Keratinocyte (primary cell): ENCODE measurements around the gene MOV10L1. TPM values are rescaled to one million over a fixed set of nuclear protein-coding genes. Genes with fewer than 3 reads are reported as not detected.

Experiments used
- DNase-seq: peaks from one replicate; pipeline ENCODE4 v3.0.0-alpha.2; 2011; ENCODE audit warnings: low read depth, missing footprints, low spot score
- FAIRE-seq: peaks from 2 replicates; lab custom pipeline; 2011; peaks lifted over from hg19 to GRCh38; lab: Jason Lieb, UNC
- H2AFZ ChIP-seq: 2 replicates; pipeline ENCODE4 v1.6.0; 2012; ENCODE audit warnings: low read length, control low read depth, inconsistent platforms; ENCODE audit not compliant: control insufficient read depth
- H3K27ac ChIP-seq: 2 replicates; pipeline ENCODE4 v1.5.1; 2011; ENCODE audit warnings: low read length; ENCODE audit not compliant: control insufficient read depth, insufficient read depth
- H3K27me3 ChIP-seq: 3 replicates; pipeline ENCODE4 v1.6.0; 2011; ENCODE audit warnings: low read length; ENCODE audit not compliant: control insufficient read depth, insufficient read depth; ENCODE audit errors: extremely low read depth
- H3K36me3 ChIP-seq, 2 experiments: 2 replicates in 1 of 2; 3 replicates in 1 of 2; pipeline ENCODE4 v1.5.1; 2011; ENCODE audit warnings: low read length in 2 of 2, mild to moderate bottlenecking in 1 of 2; ENCODE audit not compliant: control insufficient read depth in 2 of 2, insufficient read depth in 2 of 2; ENCODE audit errors: extremely low read depth in 1 of 2
- H3K4me1 ChIP-seq: 3 replicates; pipeline ENCODE4 v1.5.1; 2011; ENCODE audit warnings: low read length; ENCODE audit not compliant: control insufficient read depth, insufficient read depth; ENCODE audit errors: extremely low read depth
- H3K4me2 ChIP-seq: 3 replicates; pipeline ENCODE4 v1.6.0; 2011; ENCODE audit warnings: low read depth, low read length; ENCODE audit not compliant: control insufficient read depth, insufficient read depth; ENCODE audit errors: extremely low read depth
- H3K4me3 ChIP-seq, 3 experiments: fragments of 200-600 bp in 1 of 3; sonication (generic) in 1 of 3; 2 replicates in 2 of 3; 3 replicates in 1 of 3; pipeline ENCODE4 v1.5.1; 2011 to 2016; ENCODE audit warnings: low read length in 3 of 3, mild to moderate bottlenecking in 3 of 3, control low read depth in 2 of 3, inconsistent platforms in 1 of 3, low read depth in 1 of 3, mixed read lengths in 1 of 3, mixed run types in 1 of 3, moderate library complexity in 1 of 3; ENCODE audit not compliant: control insufficient read depth in 2 of 3, insufficient read depth in 2 of 3; ENCODE audit errors: extremely low read depth in 1 of 3
- H3K79me2 ChIP-seq: 2 replicates; pipeline ENCODE4 v1.6.0; 2012; ENCODE audit warnings: low read length; ENCODE audit not compliant: control insufficient read depth, insufficient read depth
- H3K9ac ChIP-seq: 3 replicates; pipeline ENCODE4 v1.6.0; 2011; ENCODE audit warnings: low read length; ENCODE audit not compliant: control insufficient read depth, insufficient read depth; ENCODE audit errors: extremely low read depth
- H3K9me1 ChIP-seq: 3 replicates; pipeline ENCODE4 v1.6.0; 2011; ENCODE audit warnings: low read length; ENCODE audit not compliant: control insufficient read depth, insufficient read depth; ENCODE audit errors: extremely low read depth
- H3K9me3 ChIP-seq: 2 replicates; pipeline ENCODE4 v1.5.1; 2012; ENCODE audit warnings: low read depth, low read length; ENCODE audit not compliant: control insufficient read depth
- H4K20me1 ChIP-seq: 3 replicates; pipeline ENCODE4 v1.6.0; 2011; ENCODE audit warnings: low read length; ENCODE audit not compliant: control insufficient read depth, insufficient read depth; ENCODE audit errors: extremely low read depth
- EZH2 ChIP-seq: IDR thresholded peaks from one replicate; pipeline ENCODE4 v1.6.1; 2012; ENCODE audit warnings: inconsistent platforms, mild to moderate bottlenecking, low read length, moderate library complexity
- dilution Hi-C: fragments of 300-500 bp; cut with MboI; formaldehyde crosslinking; loops from one replicate; pipeline ENCODE4 v1.7.0; 2020; ENCODE audit warnings: low sequenced_read_pairs; ENCODE audit not compliant: extremely low pct_ligation_motif_present
- polyA plus RNA-seq, 5 experiments: library from polyadenylated mRNA; depleted of rRNA in 3 of 5; stranded (reverse) in 3 of 5; stranded (forward) in 1 of 5; unstranded in 1 of 5; fragments of >200 nt; gene quantifications; 1 replicate in 1 of 5; 2 replicates in 3 of 5; 3 replicates in 1 of 5; pipeline versions ENCODE4 v1.2.1 to v1.2.3, GENCODE V29; 2011 to 2012; ENCODE audit warnings: missing spikeins in 2 of 5, low read depth in 1 of 5, low replicate concordance in 1 of 5
- TF ChIP-seq, protein P1 (sequence below), 3 experiments: IDR thresholded peaks in 1 of 3; conservative IDR thresholded peaks in 1 of 3; optimal IDR thresholded peaks in 1 of 3; 2 replicates in 2 of 3; 3 replicates in 1 of 3; pipeline versions ENCODE3 to v1.5.1; 2011; ENCODE audit warnings: low read length in 3 of 3, mild to moderate bottlenecking in 3 of 3, moderate library complexity in 2 of 3, control low read depth in 1 of 3, inconsistent platforms in 1 of 3; ENCODE audit not compliant: insufficient read depth in 2 of 3; ENCODE audit errors: extremely low read depth in 1 of 3

MOV10L1 gene
- polyA plus RNA-seq, 1 donor (not counting 4 experiments of a cell fraction or from before 2014, with no cell fraction given), result not detected

DNA sequence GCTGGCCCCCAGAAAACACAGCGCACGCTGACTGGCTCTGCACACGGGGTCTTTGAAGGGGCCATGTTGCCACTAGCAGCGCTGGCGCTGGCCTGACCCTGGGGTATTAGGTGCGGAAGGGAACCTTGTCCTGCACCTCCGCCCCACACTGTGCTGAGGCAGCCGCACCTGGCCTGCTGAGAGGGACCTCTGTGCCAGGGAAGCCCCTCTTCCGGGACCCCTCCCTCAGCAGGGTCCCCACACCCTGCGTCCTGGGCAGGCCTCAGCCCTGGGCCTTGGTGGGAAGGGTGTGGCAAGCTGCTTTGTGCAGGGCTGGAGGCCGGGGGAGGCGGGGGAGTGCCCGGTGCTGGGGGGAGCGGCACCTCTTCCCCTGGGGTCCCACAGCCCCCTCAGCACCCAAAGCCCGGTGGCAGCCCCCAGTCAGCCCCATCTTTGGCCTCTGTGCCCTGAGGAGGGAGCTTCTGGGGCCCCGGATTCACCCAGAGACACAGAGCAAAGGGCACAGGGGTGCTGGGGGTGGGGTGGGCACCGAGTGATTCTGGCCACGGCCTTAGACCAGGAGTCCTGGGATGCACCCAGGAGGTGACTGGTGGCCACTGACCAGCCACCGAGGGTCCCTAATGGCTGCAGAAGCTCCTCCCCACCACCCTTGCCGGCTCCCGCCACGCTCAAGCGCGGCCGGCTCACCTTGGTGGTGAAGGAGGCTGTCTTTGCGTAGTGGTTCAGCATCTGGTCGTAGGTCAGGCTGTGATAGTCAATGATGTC, 43.1 kb upstream of the MOV10L1 start:
- Histone ChIP-seq H3K9ac (no peak overlapping the region), H3K9me3 (no peaks in the 10 kb centered on the region), H3K4me3 (no peak overlapping the region), H2AFZ (no peak overlapping the region), H3K27me3 (no peaks in the 10 kb centered on the region), H3K27ac (no peak overlapping the region), H3K4me1 (no peaks in the 10 kb centered on the region), H3K9me1 (no peaks in the 10 kb centered on the region), H3K79me2 (no peaks in the 10 kb centered on the region), H4K20me1 (no peaks in the 10 kb centered on the region), H3K36me3 (no peaks in the 10 kb centered on the region), H3K4me2 (no peak overlapping the region)
- TF ChIP-seq, protein P1, sequence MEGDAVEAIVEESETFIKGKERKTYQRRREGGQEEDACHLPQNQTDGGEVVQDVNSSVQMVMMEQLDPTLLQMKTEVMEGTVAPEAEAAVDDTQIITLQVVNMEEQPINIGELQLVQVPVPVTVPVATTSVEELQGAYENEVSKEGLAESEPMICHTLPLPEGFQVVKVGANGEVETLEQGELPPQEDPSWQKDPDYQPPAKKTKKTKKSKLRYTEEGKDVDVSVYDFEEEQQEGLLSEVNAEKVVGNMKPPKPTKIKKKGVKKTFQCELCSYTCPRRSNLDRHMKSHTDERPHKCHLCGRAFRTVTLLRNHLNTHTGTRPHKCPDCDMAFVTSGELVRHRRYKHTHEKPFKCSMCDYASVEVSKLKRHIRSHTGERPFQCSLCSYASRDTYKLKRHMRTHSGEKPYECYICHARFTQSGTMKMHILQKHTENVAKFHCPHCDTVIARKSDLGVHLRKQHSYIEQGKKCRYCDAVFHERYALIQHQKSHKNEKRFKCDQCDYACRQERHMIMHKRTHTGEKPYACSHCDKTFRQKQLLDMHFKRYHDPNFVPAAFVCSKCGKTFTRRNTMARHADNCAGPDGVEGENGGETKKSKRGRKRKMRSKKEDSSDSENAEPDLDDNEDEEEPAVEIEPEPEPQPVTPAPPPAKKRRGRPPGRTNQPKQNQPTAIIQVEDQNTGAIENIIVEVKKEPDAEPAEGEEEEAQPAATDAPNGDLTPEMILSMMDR (optimal IDR thresholded peaks at IDR 0.05 in 1 of 3, IDR thresholded peaks at IDR 0.05 in 1 of 3, conservative IDR thresholded peaks at IDR 0.05 in 1 of 3; ENCODE audit: extremely low read depth in 1 of 3, insufficient read depth in 2 of 3, low read length in 3 of 3), result no peak
- no peak for TF ChIP-seq EZH2
- dilution Hi-C loops, result no loop called here
- DNase-seq (no peak), FAIRE-seq (no peak)

DNA sequence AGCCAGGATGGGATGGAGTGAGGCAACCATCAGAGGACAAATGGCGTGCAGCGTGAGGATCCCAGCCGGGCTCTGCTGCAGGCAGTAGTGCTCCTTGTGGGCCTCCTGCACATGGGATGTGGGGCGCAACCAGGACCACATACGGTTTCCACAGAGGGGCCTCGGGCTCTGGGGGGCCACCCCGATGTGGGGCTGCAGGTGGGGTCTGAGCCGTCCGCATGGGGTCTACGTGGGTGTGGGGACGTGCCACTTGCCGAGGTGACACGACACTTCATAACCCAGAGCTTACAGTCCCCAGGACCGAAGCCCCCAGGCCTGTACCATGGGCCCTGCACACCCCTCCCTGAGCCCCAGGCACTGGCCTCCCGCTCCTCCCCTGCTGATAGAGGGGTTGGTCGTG, 42.5 kb upstream of the MOV10L1 start:
- no peak for DNase-seq
- Histone ChIP-seq H3K4me2 (no peak overlapping the region), H3K9ac (no peak overlapping the region), H3K79me2 (no peaks in the 10 kb centered on the region), H3K36me3 (no peaks in the 10 kb centered on the region), H3K4me3 (no peak overlapping the region), H3K4me1 (no peaks in the 10 kb centered on the region), H3K9me3 (no peaks in the 10 kb centered on the region), H2AFZ (no peak overlapping the region), H3K9me1 (no peaks in the 10 kb centered on the region), H3K27ac (no peak overlapping the region), H3K27me3 (no peaks in the 10 kb centered on the region), H4K20me1 (no peaks in the 10 kb centered on the region)
- FAIRE-seq, result no peak
- TF ChIP-seq, protein P1 (optimal IDR thresholded peaks at IDR 0.05 in 1 of 3, IDR thresholded peaks at IDR 0.05 in 1 of 3, conservative IDR thresholded peaks at IDR 0.05 in 1 of 3; ENCODE audit: extremely low read depth in 1 of 3, insufficient read depth in 2 of 3, low read length in 3 of 3), result no peak
- TF ChIP-seq EZH2, result no peak
- dilution Hi-C loops, result no loop called here
